ENCODE measurements around the gene CLDN3. TPM values are rescaled to one million over a fixed set of nuclear protein-coding genes. Genes with fewer than 3 reads are reported as not detected.

Gene CLDN3
- total and polyA plus RNA-seq, 2 donors (not counting 1 experiment from before 2014, with no cell fraction given): not detected

GRCh38 chr7:73742753-73743641 is 27.1 kb downstream of the CLDN3 start:
- Histone ChIP-seq H3K27me3 (replicated peaks in 1 of 4; ENCODE audit: control extremely low read depth in 1 of 4, control insufficient read depth in 3 of 4, insufficient read depth in 4 of 4, low read length in 3 of 4) (peaks cover 0 to 4% (median 0%) of the 10 kb centered on the region in 4 experiments), H3K36me3 (replicated peaks in 1 of 2; ENCODE audit: control extremely low read depth in 1 of 2, control insufficient read depth in 1 of 2, extremely low read depth in 1 of 2, insufficient read depth in 2 of 2, low read length in 1 of 2) (no peaks in the 10 kb centered on the region), H3K9me3 (ENCODE audit: control extremely low read depth in 1 of 3, control insufficient read depth in 2 of 3, insufficient read depth in 1 of 3, low read length in 2 of 3) (no peaks in the 10 kb centered on the region), H4K20me1 (ENCODE audit: control insufficient read depth, insufficient read depth, low read length, poor library complexity, severe bottlenecking) (peaks cover under 1% of the 10 kb centered on the region), H3K4me1 (ENCODE audit: control insufficient read depth in 2 of 2, insufficient read depth in 2 of 2, low read length in 2 of 2) (peaks cover 4 to 6% of the 10 kb centered on the region in 2 donors), H3K27ac (ENCODE audit: low read length in 2 of 2) (no peak overlapping the region), H3K9ac (ENCODE audit: low read length) (no peak overlapping the region), H3K79me2 (ENCODE audit: control insufficient read depth, insufficient read depth, low read length) (no peaks in the 10 kb centered on the region), H2AFZ (ENCODE audit: insufficient read depth, low read depth, low read length, poor library complexity, severe bottlenecking) (no peak overlapping the region), H3K4me3 (ENCODE audit: control extremely low read depth in 1 of 5, extremely low read depth in 1 of 5, insufficient read depth in 1 of 5, low read depth in 2 of 5, low read length in 4 of 5) (no peak overlapping the region), H3K4me2 (replicated peaks; ENCODE audit: low read depth, low read length, poor library complexity, severe bottlenecking) (no peak overlapping the region)
- CTCF ChIA-PET: interaction anchor here (0.6 kb wide), 1 partner anchor 136 kb away, joined by 3 read pairs; no protein-coding TSS in a partner anchor
- Mint-ChIP-seq H3K27ac (no peak overlapping the region), H3K27me3 (no peaks in the 10 kb centered on the region), H3K4me3 (no peak overlapping the region), H3K4me1 (peaks cover 3% of the 10 kb centered on the region), H3K9me3 (ENCODE audit: insufficient read depth) (no peaks in the 10 kb centered on the region)
- DNase-seq: peak; percentile 50
- WGBS (ENCODE audit: insufficient coverage): 67% methylated on average over 31 of the region's 35 CpGs
- intact Hi-C loops (cut with micrococcal nuclease): no loop called here
- no peak for ATAC-seq (ENCODE audit: low read depth)
- TF ChIP-seq EZH2 (IDR thresholded peaks at IDR 0.05; ENCODE audit: borderline replicate concordance, insufficient read depth, low read depth, low read length, poor library complexity, severe bottlenecking) (no peak), CTCF (IDR thresholded peaks at IDR 0.05) (no peak)
- POLR2A ChIA-PET: no interaction called here

- intact Hi-C loops (cut with micrococcal nuclease): no loop called here
- ChIA-PET POLR2A (no interaction called here), CTCF (interaction anchor here (0.6 kb wide), 1 partner anchor 135 kb away, joined by 3 read pairs; no protein-coding TSS in a partner anchor)
- Histone ChIP-seq H3K9ac (ENCODE audit: low read length) (no peak overlapping the region), H3K36me3 (replicated peaks in 1 of 2; ENCODE audit: control extremely low read depth in 1 of 2, control insufficient read depth in 1 of 2, extremely low read depth in 1 of 2, insufficient read depth in 2 of 2, low read length in 1 of 2) (peaks cover 0 to under 1% of the 10 kb centered on the region in 2 experiments), H3K4me2 (replicated peaks; ENCODE audit: low read depth, low read length, poor library complexity, severe bottlenecking) (no peak overlapping the region), H3K9me3 (ENCODE audit: control extremely low read depth in 1 of 3, control insufficient read depth in 2 of 3, insufficient read depth in 1 of 3, low read length in 2 of 3) (no peaks in the 10 kb centered on the region), H3K4me3 (ENCODE audit: control extremely low read depth in 1 of 5, extremely low read depth in 1 of 5, insufficient read depth in 1 of 5, low read depth in 2 of 5, low read length in 4 of 5) (no peak overlapping the region), H3K27ac (ENCODE audit: low read length in 2 of 2) (no peak overlapping the region), H2AFZ (ENCODE audit: insufficient read depth, low read depth, low read length, poor library complexity, severe bottlenecking) (no peak overlapping the region), H3K27me3 (replicated peaks in 1 of 4; ENCODE audit: control extremely low read depth in 1 of 4, control insufficient read depth in 3 of 4, insufficient read depth in 4 of 4, low read length in 3 of 4) (peaks cover 0 to 4% (median 0%) of the 10 kb centered on the region in 4 experiments), H4K20me1 (ENCODE audit: control insufficient read depth, insufficient read depth, low read length, poor library complexity, severe bottlenecking) (peaks cover 7% of the 10 kb centered on the region), H3K79me2 (ENCODE audit: control insufficient read depth, insufficient read depth, low read length) (peaks cover 3% of the 10 kb centered on the region), H3K4me1 (ENCODE audit: control insufficient read depth in 2 of 2, insufficient read depth in 2 of 2, low read length in 2 of 2) (peaks cover 4 to 11% of the 10 kb centered on the region in 2 donors)
- H3K4me3 Mint-ChIP-seq: no peak overlapping the region
- H3K9me3 Mint-ChIP-seq (ENCODE audit: insufficient read depth): no peaks in the 10 kb centered on the region
- TF ChIP-seq EZH2 (IDR thresholded peaks at IDR 0.05; ENCODE audit: borderline replicate concordance, insufficient read depth, low read depth, low read length, poor library complexity, severe bottlenecking) (no peak), CTCF (IDR thresholded peaks at IDR 0.05) (no peak)
- ATAC-seq (ENCODE audit: low read depth): no peak
- 69% methylated on average over 7 of the region's 7 CpGs for WGBS (ENCODE audit: insufficient coverage)
- H3K27me3 Mint-ChIP-seq: no peaks in the 10 kb centered on the region
- H3K27ac Mint-ChIP-seq: no peak overlapping the region
- no peak for DNase-seq
- peaks cover 7% of the 10 kb centered on the region for H3K4me1 Mint-ChIP-seq
These were observed 27.7 kb downstream of the CLDN3 start for GRCh38 chr7:73742338-73742752.

Measured in B cell (primary cell).